Measurements from ENCODE around the gene IPO5.
"Not testable (repeated sequence)": the region's sequence is repeated elsewhere in the genome, so short reads cannot be mapped to it uniquely, and the experiment has no call there.

IPO5 gene

DNA sequence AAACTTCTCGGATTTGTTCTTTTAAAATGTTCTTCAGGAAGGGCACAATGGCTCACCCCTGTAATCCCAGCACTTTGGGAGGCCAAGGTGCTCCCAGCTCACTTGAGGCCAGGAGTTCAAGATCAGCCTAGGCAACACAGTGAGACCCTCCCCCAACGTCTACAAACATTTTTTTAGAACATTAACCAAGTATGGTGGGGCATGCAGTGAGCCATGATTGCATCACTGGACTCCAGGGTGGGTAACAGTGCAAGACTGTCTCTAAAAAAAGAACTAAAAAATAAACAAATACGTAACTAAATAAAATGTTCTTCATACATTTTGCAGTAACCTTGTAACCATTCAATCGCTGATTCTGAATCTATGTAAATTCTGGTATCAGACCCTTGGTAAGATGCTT lies 2.1 kb upstream of the IPO5 start:
- no peak for DNase-seq

DNA sequence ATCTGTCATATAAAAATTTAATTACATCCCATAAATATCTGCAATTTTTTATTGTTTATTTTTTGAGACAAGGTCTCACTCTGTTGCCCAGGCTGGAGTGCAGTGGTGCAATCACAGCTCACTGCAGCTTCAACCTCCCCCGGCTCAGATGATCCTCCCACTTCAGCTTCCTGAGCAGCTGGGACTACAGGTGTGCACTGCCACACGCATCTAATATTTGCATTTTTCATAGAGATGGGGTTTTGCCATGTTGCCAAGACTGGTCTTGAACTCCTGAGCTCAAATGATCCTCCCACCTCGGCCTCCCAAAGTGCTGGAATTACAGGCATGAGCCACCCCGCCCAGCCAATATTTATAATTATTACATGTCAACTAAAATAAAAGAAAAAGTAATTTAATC lies 644 bp upstream of the IPO5 start:
- not testable (repeated sequence) for DNase-seq

DNA sequence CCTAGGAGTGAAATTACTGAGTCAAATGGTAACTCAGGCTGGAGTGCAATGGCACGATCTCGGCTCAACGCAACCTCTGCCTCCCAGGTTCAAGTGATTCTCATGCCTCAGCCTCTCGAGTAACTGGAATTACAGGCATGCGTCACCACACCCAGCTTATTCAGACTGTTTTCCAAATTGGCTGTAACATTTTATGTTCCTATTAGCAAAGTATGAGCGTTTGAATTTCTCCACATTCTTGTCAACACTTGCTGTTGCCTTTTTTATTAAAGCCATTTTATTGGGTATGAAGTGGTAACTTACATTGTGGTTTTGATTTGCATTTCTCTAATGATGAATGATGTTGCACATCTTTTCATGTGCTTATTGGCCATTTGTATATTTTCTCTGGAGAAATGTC lies 7.9 kb downstream of the IPO5 start:
- DNase-seq = no peak

DNA sequence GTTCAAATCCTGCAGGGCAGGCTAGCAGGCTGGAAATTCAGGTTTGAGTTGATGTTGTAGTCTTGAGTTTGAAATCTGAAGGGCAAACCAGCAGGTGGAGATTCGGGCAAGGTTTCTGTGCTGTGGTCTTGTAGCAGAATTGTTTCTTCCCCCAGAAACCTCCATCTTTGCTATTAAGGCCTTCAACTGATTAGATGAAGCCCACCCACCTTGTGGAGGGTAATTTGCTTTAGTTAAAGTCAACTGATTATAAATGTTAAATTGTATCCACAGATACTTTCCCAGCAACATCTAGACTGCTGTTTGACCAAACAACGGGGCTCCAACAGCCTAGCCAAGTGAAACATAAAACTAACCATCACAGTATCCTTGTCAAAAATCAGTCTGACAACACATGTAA lies 9.4 kb downstream of the IPO5 start:
- no peak for DNase-seq

DNA sequence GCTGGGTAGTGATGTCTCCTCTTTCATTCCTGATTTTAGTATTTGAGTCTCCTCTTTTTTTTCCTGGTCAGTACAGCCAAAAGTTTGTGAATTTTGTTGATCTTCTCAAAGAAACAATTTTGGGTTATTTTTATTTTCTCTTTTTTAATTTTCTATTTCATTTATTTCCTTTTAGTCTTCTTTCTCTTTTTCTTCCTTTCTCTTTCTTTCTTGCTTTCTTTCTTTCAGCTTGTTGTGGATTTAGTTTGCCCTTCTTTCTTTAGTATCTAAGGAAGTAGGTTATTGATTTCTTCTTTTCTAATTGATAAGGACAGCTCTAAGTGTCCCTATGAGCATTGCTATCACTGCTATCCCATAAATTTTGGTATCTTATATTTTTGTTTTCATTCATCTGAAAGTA lies 13.8 kb downstream of the IPO5 start:
- DNase-seq = no peak

DNA sequence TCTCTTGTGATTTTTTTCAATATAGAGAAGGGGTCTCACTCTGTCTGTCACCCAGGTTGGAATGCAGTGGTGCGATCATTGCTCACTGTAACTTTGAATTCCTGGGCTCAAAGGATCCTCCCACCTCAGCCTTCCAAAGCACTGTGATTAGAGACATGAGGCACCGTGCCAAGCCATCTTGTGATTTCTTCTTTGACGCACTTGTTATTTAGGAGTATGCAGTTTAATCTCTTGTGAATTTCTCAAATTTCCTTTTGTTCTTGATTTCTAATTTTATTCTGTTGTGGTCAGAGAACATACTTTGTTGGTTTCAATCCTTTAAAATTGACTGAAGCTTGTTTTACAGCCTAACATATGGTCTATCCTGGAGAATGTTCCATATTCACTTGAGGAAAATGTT lies 14.5 kb downstream of the IPO5 start:
- no peak for DNase-seq

DNA sequence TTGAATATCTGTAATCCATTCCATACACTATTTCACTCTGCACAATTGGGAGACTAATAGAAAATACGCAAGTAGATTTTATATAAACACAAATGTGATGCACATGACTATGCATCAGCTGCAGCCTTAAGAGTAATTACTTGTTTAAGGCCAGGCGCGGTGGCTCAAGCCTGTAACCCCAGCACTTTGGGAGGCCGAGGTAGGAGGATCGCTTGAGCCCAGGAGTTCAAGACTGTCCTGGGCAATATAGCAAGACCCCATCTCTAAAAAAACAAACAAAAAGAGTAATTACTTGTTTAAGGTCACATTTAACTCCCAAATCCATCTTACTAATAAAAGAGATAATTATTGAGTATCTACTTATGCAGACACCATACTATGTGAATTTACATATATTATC lies 18.0 kb downstream of the IPO5 start:
- no peak for DNase-seq

DNA sequence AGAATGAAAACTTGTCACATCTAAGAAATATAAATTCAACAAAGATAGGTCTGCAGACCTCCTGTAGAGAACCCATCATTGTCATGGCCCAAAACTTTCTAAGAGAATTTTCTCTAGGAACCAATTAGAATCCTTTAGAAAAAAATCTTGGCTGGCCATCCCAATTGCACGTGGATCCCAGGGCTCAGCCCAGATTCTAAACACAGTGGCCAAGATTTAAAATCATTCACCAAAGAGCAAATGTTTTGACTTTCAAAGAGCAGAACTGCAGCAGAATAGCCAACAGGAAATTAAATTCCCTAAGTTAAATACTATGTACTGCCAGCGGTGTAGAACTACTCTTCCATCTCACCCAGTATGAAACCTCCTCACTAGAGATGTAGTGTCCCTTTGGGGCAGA lies 21.3 kb downstream of the IPO5 start:
- no peak for DNase-seq

DNA sequence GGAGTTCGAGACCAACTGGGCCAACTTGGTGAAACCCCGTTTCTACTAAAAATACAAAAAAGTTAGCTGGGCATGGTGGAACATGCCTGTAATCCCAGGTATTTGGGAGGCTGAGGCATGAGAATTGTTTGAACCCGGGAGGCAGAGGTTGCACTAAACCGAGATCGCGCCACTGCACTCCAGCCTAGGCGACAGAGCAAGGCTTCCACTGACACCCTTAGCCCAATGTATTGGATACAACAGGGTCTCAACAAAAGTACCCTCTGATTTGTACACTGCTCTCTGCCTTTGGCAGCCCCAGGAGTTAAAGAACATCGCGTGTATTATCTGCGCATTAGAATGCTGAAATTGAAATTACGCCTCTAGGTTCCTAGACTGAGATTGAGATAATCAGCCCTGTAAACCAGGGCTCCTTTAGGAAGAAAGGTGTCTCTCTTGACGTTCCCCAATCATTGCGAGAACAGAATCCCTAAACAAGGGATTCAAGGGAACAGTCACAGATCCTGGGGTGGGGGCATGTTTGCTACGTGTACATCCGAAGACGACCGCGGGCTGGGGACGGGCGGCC lies 21.9 kb downstream of the IPO5 start:
- no peak for DNase-seq

DNA sequence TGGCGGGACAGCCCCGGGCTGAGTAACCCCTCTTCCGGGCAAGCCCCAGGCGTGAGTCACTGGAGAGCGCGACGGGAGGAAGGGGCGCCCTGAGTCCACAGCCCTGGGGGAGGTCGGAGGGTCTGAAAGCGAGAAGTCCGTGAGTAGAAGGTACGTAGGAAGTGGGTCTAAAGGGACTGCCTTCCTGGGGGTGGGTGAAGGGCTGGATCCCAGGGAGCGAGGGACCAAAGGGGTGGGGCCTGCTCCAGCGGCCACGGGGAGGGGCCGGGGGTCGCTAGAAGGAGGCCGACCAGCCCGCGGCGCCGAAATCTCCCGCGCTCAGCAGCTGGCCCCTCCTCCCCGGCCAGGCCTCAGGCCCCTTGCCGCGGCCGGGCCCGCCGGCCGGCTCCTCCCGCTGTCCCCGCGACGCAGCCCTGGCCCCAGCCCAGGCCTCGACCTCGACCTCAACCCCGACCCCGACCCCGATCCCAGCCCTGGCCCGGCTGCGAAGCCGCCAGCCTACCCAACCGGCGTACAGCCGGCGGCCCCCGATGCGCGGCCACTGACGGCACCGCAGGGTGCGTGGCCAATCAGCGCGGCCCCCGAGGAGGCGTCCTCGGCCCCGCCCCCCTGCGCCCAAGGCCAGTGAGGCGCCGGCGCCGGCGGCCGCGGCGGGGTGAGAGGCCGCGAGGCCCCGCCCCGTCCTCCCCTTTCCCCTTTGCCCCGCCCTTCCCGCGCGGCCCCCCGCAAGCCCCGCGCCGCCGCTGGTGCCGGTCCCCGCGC lies 22.6 kb downstream of the IPO5 start:
- peak; percentile 93 for DNase-seq

DNA sequence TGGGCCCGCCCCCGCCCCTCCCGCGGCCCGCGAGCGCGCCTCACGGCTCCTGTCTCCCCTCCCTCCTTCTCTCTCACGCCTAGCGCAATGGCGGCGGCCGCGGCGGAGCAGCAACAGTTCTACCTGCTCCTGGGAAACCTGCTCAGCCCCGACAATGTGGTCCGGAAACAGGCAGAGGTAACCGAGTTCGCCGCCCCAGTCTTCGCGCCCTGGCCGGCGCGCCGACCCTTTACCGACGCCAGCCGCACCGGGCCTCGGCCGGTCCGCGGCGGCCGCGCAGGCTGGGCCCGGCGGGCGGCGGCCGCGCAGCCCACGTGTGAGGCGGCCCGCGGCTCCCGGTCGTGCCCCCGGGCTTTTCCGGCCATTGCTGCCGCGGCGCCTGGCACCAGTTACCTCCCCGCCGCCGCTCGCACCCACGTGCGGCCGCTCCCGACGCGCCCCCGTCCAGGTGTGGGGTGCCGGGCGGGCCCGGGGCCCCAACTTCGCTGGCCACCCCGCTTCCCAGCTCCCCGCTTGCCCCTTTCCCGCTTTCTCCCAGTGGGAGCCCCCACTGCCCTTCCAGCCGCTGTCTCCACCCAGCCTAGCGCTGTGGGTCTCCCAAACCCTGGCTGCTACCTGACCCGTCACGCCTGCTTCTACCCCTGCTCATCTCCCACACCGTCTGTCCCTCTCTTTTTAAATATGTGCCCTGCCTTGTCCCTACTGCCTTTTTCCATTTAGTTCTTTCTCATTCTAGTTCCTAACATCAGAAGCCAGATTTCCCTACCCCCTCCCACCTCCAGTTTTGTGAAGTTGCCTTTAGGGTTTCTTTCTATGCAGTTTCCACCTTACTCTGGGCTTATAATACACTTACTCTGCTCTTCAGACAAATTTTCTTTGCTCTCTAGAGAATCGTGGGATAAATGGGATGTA lies 23.4 kb downstream of the IPO5 start:
- no peak for DNase-seq

DNA sequence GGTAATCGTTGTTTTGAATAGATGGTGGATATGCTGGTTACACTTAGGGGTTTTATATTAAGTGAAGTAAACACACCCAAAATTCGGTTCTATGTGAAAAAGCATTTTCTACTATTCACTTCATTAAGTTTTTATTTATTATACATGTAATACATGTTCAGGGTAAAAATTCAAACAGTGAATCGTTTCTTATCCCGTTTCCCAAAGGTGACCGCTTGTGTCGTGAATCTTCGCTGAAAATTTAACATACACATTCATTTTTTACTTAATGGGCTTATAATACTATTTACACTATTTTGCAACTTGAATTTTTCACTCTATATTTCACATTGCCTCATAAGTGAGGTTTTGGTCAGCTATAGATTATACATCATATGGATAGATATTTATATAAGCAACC lies 24.5 kb downstream of the IPO5 start:
- DNase-seq = no peak

DNA sequence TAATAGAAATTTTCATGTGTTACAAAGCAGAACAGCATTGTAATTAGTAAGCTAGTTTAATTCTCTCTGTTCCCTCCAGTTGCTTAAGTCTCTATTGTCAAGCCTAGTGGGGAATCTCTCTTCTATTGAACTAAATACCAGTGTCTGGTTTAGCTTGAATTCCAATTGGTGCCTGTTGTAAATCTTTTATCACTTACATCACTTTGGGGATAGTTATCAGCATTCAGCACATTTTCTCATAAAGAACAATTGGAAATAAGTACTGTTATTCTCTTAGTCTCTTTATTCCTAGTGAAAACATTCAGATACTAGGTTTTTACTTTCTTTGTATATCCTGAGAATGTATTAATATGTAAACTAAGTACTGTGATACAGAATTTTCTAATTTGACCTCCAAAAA lies 25.2 kb downstream of the IPO5 start:
- no peak for DNase-seq

DNA sequence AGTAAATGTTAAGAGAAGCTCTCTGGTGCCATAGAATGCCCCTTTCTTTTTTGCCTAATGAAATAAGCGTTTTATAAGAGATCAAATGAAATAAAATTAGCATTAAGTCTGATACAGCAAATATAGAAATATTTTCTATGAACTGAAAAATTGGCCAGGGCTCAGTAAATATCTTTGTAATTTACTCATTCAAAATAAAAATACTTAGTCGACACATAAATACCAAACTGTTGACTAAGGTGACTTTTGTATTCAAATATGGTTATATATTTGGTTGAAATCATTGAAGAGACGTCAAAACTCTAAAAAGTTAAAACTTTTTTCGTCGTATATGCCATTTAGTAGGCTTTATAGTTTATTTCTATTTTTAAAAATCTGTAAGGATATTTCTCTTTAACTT lies 25.6 kb downstream of the IPO5 start:
- DNase-seq = no peak

DNA sequence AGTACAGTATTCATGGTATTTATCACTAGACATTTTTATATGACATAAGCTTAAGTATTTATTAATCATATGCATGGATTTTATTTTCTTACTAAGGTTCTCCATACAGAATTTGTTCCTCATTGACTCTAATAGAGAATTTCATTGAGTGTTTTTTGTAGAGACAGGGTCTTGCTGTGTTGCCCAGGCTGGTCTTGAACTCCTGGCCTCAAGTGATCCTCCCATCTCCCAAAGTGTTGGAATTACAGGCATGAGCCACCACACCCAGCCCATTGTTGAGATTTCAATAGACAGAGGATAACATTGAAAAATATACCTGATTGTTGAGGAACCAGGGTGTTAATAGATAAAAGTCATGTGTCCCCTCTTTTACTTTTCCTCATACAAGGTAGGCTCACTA lies 26.1 kb downstream of the IPO5 start:
- DNase-seq = no peak

DNA sequence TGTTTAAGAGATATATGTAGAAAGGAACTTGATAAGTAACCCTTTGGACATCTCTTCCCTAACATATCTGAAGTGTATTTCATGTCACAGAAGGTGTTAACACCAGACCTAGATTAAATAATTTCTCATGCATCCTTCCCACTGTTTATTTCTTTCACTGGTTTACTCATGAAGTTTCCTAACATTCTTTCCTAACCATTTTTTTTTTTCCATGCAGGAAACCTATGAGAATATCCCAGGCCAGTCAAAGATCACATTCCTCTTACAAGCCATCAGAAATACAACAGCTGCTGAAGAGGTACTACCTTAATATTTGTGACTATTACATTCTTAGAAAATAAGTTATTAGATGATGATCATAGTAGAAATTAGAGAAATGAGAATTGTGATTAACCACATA lies 28.8 kb downstream of the IPO5 start:
- no peak for DNase-seq

DNA sequence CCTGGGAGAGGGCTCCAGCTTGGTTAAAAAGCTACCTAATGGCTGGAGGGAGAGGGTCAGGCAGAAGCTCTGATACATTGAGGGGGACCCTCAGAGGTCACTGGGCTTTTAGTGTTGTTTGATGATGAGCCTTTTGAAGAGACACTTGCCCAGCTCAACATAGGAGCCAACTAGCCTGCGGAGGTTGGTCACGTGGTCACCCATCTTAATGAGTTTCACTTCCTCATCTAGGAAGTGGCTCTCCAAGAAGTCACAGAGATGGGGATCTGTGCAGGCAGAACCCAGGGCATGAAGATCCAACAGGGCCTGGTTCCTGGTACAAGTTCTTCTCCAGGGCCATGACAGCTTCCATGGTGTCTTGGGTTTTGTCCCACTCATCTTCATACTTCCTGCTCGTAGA lies 33.4 kb downstream of the IPO5 start:
- no peak for DNase-seq

DNA sequence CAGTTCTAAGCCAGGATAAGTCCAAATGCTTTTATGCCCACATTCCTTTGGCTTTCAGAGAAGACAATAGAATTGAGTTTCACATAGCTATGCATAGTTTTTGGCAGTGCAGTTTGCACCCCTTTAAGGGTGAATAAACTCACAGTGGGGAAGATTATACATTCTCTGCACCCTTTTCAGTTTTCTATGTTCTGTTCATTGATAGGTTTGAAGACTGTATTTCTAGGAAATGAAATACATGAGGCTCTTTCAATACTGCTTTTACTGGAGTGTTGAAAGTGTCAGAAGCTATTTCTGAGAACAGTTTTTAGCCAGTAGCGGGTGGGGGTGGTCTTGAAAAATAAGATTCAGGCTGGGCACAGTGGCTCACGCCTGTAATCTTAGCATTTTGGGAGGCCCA lies 46.2 kb downstream of the IPO5 start:
- DNase-seq = no peak

DNA sequence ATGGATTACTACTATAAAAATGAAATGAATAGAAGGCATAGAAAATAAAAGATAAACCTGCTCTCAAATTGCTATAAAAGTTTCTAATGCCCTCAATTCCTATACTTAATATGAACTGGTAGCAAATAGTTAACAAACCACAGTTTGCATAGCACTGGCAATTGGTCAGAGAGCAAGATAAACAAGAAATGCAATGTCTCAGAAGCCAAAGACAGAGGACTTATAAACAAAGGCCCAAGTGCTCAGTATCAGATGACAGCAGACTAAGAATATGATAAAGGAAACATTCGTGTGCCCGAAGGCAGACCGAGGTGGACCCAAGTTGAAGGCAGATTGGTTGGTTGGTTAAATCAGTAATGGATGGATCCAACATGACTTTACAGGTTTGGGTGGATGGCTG lies 50.6 kb downstream of the IPO5 start:
- no peak for DNase-seq

DNA sequence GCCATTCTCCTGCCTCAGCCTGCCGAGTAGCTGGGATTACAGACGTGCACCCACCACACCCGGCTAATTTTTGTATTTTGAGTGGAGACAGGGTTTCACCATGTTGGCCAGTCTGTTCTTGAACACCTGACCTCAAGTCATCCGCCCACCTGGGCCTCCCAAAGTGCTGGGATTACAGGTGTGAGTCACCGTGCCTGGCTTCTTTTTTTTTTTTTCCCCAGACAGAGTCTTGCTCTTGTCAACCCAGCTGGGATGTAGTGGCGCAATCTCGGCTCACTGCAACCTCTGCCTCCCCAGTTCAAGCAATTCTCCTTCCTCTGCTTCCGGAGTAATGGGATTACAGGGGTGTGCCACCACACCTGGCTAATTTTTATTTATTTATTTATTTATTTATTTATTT lies 51.5 kb downstream of the IPO5 start:
- DNase-seq = not testable (repeated sequence)

DNA sequence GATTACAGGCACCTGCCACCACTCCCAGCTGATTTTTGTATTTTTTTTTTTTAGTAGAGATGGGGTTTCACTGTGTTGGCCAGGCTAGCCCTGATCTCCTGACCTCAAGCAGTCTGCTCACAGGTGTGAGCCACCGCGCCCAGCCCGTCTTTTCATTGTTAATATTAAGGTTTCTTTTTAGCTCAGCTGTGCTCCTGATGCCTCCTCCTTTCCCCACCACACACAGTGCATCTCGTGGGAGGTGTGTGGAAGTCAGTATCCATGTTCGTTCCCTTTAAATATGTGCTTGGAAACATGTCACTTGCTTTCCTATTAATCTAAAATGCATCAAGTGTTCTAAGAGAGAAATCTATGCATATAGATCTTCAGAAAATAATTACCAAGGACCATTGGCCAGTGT lies 53.5 kb downstream of the IPO5 start:
- no peak for DNase-seq

DNA sequence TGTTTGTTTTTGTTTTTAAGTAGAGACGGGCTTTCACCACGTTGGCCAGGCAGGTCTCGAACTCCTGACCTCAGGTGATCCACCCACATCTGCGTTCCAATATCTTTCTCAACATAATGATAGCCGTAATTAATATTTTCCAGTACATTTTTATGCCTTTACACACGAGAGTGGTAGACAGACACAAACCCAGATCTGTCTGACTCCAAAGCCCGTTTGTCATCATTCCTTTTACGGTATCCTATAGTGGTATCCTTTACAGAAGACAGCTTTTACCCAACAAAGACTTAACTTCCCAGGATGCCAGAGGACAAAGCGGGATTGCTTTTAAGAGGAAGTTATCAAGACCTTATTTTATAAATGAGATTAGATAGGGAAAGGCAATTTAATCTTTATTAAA lies 59.8 kb downstream of the IPO5 start:
- DNase-seq = no peak

DNA sequence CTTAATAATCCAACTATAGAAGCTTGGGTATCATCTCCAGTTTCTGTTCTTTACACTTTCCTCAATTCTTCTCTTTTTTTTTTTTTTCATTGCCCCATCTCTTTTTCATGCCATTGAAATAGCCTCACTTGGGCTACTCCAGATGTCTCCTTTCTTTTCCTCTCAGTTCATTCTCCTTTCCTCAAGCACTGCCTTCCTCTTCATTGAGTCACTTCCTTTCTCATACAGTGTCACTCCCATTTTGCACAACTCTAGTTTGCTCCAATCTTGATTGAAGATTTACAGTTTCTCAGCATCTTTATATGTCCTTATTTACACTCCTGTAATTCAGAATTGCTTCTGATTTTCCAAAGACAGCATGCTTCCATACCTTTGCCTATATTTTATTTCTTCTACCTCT lies 61.3 kb downstream of the IPO5 start:
- DNase-seq = no peak

DNA sequence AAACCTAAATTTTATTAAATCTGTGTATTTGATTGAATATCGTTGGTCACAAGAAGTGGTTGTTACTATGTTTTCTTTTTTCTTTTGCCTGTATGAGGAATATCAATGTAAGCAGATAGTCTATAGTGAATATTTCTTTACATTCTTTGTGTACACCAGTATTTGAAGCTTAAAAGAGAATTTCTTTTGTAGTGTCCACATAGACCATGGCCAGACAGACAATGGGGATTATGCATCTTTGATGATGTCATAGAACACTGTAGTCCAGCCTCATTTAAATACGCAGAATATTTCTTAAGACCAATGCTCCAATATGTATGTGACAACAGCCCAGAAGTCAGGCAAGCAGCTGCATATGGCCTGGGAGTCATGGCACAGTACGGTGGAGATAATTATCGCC lies 64.8 kb downstream of the IPO5 start:
- DNase-seq = no peak
